Omental fat pad (tissue), 4 donors: Measurements from ENCODE around the gene TMEM54. TPM values are rescaled to one million over a fixed set of nuclear protein-coding genes. Genes with fewer than 3 reads are reported as not detected.

Experiments
- ATAC-seq: fragments of 150-250 bp; one replicate; pipeline ENCODE4 v1.9.1; 2016; ENCODE audit warnings: mild to moderate bottlenecking, moderate library complexity; ENCODE audit not compliant: low FRiP score
- DNase-seq: peaks from one replicate; pipeline ENCODE4 v3.0.0-alpha.2; 2019; ENCODE audit warnings: low spot score
- total RNA-seq, 4 donors: library from RNA; depleted of rRNA; stranded (reverse); fragments of >200 nt; gene quantifications; one replicate each; pipeline ENCODE4 v1.1.0, GENCODE V29; 2016
- TF ChIP-seq, protein P1 (sequence below), 3 donors: fragments of 450-650 bp; IDR thresholded peaks; one replicate each; pipeline ENCODE4 v1.5.1; 2016 to 2017; ENCODE audit warnings: antibody characterized with exemption in 3 of 3, mild to moderate bottlenecking in 3 of 3, moderate library complexity in 2 of 3

Gene TMEM54
- total RNA-seq, 4 donors from 2014 or later = 16.2 to 70.1 (median 26.4) TPM

DNA sequence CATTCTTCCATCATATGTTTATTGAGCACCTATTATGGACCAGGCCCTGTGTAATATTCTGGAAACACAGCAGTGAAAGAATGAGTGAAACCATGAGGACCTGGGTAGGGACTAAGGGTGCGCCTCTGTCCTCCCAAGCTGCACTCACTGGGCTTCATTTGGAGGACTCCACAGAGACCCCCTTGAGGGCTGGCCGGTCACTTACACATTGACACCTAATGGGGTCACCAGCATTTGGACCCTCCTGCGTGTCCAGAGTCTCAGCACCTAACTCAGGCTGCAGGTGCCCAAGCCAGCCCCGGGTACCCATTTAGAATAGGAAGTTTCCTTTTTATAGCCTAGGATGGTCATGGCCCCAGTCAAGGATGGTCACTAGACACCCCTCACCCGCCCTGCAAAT lies 27.7 kb downstream of the TMEM54 start:
- TF ChIP-seq, protein P1, sequence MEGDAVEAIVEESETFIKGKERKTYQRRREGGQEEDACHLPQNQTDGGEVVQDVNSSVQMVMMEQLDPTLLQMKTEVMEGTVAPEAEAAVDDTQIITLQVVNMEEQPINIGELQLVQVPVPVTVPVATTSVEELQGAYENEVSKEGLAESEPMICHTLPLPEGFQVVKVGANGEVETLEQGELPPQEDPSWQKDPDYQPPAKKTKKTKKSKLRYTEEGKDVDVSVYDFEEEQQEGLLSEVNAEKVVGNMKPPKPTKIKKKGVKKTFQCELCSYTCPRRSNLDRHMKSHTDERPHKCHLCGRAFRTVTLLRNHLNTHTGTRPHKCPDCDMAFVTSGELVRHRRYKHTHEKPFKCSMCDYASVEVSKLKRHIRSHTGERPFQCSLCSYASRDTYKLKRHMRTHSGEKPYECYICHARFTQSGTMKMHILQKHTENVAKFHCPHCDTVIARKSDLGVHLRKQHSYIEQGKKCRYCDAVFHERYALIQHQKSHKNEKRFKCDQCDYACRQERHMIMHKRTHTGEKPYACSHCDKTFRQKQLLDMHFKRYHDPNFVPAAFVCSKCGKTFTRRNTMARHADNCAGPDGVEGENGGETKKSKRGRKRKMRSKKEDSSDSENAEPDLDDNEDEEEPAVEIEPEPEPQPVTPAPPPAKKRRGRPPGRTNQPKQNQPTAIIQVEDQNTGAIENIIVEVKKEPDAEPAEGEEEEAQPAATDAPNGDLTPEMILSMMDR (IDR thresholded peaks at IDR 0.05) = no peak
- ATAC-seq (no peak), DNase-seq (no peak)

DNA sequence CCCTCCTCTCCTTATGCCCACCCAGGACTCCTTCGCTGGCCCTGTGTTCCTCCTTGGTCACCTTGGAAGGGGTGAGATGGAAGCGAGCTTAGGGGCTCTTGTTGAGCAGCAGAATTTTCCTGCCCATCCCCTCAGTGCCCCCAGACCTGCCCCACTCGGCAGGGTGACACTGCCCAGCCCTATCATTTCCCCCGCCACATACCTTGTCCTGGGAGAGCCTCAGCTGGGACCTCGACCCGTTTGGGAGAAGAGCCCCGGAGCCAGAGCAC lies 29.1 kb downstream of the TMEM54 start:
- TF ChIP-seq, protein P1 (IDR thresholded peaks at IDR 0.05) = no peak
- ATAC-seq = no peak
- no peak for DNase-seq

DNA sequence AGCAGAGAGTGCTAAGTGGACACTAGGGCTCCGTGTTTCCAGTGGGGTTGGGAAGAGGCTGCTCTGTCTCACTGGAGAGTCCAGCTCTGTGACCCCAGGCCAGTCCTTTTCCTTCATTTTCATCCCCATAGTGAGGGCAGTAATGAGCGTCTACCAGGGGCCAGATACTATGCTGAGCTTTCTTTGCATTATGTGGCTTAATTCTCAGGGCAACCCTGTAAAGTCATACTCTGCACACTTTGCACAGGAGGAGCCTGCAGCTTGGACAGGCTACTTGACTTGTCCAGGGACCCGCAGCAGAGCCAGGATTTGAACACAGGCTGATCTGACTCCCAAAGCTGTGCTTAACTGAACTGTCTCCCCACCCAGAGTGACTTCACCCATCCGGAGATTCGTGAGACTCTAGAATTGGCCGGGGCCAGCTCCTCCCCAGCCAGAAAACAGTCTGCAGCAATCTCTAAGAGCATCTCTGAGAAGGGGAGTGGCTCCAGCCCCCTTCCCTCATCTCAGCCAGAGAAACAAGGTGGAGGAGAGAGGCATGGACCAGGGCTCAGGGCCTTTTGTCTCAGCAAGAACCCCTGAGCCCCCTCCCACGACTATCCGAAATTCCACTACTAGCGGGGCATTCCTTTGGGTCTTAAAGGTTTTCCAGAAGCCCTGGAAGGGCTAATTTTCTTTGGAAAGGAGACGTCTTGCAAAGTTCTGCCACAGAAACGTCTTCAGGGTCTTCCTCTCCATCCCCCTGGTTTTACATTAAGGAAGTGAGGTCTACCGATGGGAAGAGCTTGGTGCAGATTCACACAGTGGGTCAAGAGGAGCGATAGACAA lies 29.6 kb downstream of the TMEM54 start:
- TF ChIP-seq, protein P1 (IDR thresholded peaks at IDR 0.05) = no peak
- ATAC-seq (no peak), DNase-seq (no peak)

DNA sequence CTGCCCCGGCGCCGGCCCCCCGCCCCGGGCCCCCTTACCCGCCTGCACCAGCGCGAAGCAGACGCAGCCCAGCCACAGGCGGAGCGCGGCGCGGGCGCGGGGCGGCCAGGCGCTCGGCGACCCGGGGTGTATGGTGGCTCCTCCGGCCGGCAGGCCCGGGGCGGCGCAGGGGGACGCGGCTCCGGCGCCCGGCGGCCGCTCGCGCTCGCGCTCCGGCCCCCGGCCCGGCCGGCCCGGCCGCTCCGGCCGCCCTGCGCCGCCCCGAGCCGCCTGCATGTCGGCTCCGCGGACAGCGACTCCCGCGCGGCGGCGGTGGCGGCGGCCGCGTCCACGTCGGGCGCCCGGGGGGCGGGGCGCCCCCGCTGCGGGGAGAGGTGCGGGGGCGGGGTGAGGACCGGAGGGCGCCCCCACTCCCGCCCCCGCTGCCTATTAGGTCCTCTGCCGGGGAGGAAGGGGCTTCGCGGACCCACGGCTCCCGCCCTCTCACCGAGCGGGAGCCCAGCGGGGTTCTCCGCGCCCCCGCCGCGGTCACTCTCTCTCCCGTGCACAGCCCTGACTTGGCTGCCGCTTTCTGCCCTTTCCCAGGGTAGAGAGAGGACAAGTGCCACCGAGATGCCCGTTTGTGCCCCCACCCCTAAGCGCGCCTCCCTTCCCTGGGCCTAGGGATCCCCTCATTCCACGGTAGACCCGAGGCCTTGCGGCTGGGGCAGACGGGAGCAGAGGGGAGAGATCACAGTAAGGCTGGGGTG lies 30.4 kb downstream of the TMEM54 start, which contains the start of gene FNDC5:
Gene FNDC5 (minus strand): TSS at position 298 of the 749 bp plus-strand sequence.
- ATAC-seq (peak; percentile 38), DNase-seq (no peak)
- TF ChIP-seq, protein P1 (IDR thresholded peaks at IDR 0.05) = no peak

DNA sequence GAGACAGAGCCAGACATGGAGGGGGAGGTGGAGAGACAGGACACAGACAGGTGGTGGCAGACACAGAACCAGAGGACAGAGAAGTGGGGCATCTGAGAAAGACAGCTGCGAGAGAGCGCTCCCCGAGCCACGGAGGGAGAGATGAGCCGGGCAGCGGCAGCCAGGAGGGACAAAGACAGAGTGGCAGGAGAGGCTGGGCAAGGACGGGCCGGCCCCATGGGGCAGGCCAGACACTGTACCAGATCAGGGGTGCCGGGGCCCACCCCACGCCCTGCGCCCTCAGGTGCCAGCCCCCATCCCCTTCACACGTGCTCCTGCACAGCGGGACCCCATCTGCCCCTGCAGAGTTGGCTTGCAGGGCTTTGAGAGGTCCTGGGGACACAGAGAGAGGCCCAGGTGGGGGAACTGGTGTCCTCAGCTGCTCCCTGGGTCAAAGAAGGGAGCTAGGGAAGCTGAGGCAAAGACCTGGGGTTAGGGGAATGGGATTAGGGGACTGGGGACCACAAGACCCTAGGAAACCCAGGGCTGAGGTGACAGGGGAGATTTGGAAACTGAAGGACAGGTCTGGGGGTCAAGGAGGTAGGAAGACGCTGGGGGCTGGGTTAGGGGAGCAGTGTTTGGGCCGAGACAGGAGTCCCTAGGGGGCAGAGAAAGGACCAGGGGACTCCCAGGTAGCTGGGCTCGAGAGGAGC lies 31.1 kb downstream of the TMEM54 start:
- ATAC-seq = no peak
- DNase-seq = no peak
- TF ChIP-seq, protein P1 (IDR thresholded peaks at IDR 0.05) = no peak

DNA sequence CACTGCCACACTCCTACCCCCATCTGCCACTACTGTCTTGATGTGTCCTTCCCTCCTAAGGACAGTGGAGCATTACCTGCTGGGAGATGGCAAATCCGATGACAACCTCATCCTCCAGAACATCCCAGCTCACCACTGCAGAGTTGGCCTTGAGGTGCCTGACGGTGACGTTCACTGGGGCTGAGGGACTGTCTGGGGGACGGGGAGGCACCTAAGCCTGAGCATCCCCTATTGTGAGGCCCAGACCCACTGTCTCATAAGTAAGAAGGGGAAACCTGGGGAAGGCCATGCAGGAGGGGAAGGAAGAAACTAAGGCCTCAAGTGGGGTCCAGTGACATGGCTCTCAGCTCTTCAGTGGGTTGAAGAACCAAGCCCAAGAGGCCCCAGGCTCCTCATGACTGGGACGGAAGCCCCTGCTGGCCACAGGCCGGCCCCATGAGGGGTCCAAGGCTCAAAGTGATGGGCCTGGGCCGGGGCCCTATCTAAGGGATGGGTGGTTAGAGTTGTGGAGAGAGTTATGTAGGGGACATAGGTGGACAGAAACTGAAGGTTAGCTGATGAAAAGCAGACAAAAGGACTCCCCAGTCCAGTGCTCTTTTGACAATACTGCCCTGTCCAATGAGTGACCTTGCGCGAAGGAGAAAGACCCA lies 32.3 kb downstream of the TMEM54 start:
- TF ChIP-seq, protein P1 (IDR thresholded peaks at IDR 0.05) = no peak
- ATAC-seq (no peak), DNase-seq (no peak)
